ENCODE data around the gene ENHO. TPM values are rescaled to one million over a fixed set of nuclear protein-coding genes. Genes with fewer than 3 reads are reported as not detected.
"Not testable (repeated sequence)": the region's sequence is repeated elsewhere in the genome, so short reads cannot be mapped to it uniquely, and the experiment has no call there.

Gene ENHO
- total and polyA plus RNA-seq, 7 donors = 0.20 to 1.2 (median 0.37) TPM; not detected in 1

- intact Hi-C loops (cut with DNase I) = no loop called here
- WGBS, 3 donors = 84 to 92% (median 88%) methylated on average over 6 of the region's 6 CpGs
Observed at GRCh38 chr9:34545497-34545896, 22.7 kb upstream of the ENHO start.

GRCh38 chr9:34544035-34544434, 21.2 kb upstream of the ENHO start:
- no peaks in the 10 kb centered on the region for H3K36me3 ChIP-seq (ENCODE audit: insufficient read depth in 1 of 2, low read depth in 1 of 2)
- DNase-seq = no peak
- 61 to 68% (median 65%) methylated on average over 5 of the region's 5 CpGs for WGBS, 3 donors
- intact Hi-C loops (cut with DNase I) = no loop called here
- no peaks in the 10 kb centered on the region for H3K9me3 ChIP-seq
- no peak overlapping the region for H3K27ac ChIP-seq
- H3K4me1 ChIP-seq = no peaks in the 10 kb centered on the region
- no peak for TF ChIP-seq CTCF (IDR thresholded peaks at IDR 0.05)
- H3K27me3 ChIP-seq (ENCODE audit: insufficient read depth in 3 of 3, low read length in 2 of 3) = peaks cover 0 to 4% (median 0%) of the 10 kb centered on the region in 3 donors
- H3K4me3 ChIP-seq = no peak overlapping the region
- ATAC-seq = no peak

More at GRCh38 chr9:34545497-34545896, 22.7 kb upstream of the ENHO start:
- Histone ChIP-seq H3K27ac (no peak overlapping the region), H3K9me3 (no peaks in the 10 kb centered on the region), H3K4me3 (no peak overlapping the region), H3K4me1 (no peaks in the 10 kb centered on the region), H3K27me3 (ENCODE audit: insufficient read depth in 3 of 3, low read length in 2 of 3) (peaks cover 0 to 4% (median 0%) of the 10 kb centered on the region in 3 donors), H3K36me3 (ENCODE audit: insufficient read depth in 1 of 2, low read depth in 1 of 2) (no peaks in the 10 kb centered on the region)
- ATAC-seq = no peak
- no peak for DNase-seq
- no peak for TF ChIP-seq CTCF (IDR thresholded peaks at IDR 0.05)

- intact Hi-C loops (cut with DNase I) = no loop called here
- peaks cover 0 to 4% (median 0%) of the 10 kb centered on the region in 3 donors for H3K27me3 ChIP-seq (ENCODE audit: insufficient read depth in 3 of 3, low read length in 2 of 3)
- WGBS, 3 donors = 71 to 75% (median 75%) methylated on average over 7 of the region's 7 CpGs
- DNase-seq (peak in 1 of 2 donors; percentile 25), ATAC-seq (no peak)
- H3K36me3 ChIP-seq (ENCODE audit: insufficient read depth in 1 of 2, low read depth in 1 of 2) = no peaks in the 10 kb centered on the region
- no peak overlapping the region for H3K27ac ChIP-seq
- H3K4me1 ChIP-seq = no peaks in the 10 kb centered on the region
- no peak for TF ChIP-seq CTCF (IDR thresholded peaks at IDR 0.05)
- H3K9me3 ChIP-seq = no peaks in the 10 kb centered on the region
- no peak overlapping the region for H3K4me3 ChIP-seq
Observed at GRCh38 chr9:34541540-34541939, 18.8 kb upstream of the ENHO start.

- Histone ChIP-seq H3K4me3 (no peak overlapping the region), H3K27me3 (ENCODE audit: insufficient read depth in 3 of 3, low read length in 2 of 3) (peaks cover 0 to 4% (median 0%) of the 10 kb centered on the region in 3 donors), H3K27ac (no peak overlapping the region), H3K9me3 (no peaks in the 10 kb centered on the region), H3K36me3 (ENCODE audit: insufficient read depth in 1 of 2, low read depth in 1 of 2) (no peaks in the 10 kb centered on the region), H3K4me1 (no peaks in the 10 kb centered on the region)
- no peak for TF ChIP-seq CTCF (IDR thresholded peaks at IDR 0.05)
- no peak for DNase-seq
- intact Hi-C loops (cut with DNase I) = no loop called here
- 64 to 81% (median 80%) methylated on average over 2 of the region's 2 CpGs for WGBS, 3 donors
- no peak for ATAC-seq
Observed at GRCh38 chr9:34540827-34541226, 18.0 kb upstream of the ENHO start.

- WGBS, 3 donors = 40 to 56% (median 45%) methylated on average over 6 to 7 of the region's 7 CpGs
- Histone ChIP-seq H3K9me3 (no peaks in the 10 kb centered on the region), H3K27me3 (ENCODE audit: insufficient read depth in 3 of 3, low read length in 2 of 3) (peaks cover 0 to 14% (median 3%) of the 10 kb centered on the region in 3 donors), H3K4me3 (no peak overlapping the region), H3K4me1 (no peaks in the 10 kb centered on the region), H3K36me3 (ENCODE audit: insufficient read depth in 1 of 2, low read depth in 1 of 2) (no peaks in the 10 kb centered on the region), H3K27ac (no peak overlapping the region)
- intact Hi-C loops (cut with DNase I) = no loop called here
- DNase-seq (no peak), ATAC-seq (no peak)
- TF ChIP-seq CTCF (IDR thresholded peaks at IDR 0.05) = no peak
Observed at GRCh38 chr9:34536685-34537084, 13.9 kb upstream of the ENHO start.

GRCh38 chr9:34532041-34532440, 9.3 kb upstream of the ENHO start:
- H3K36me3 ChIP-seq (ENCODE audit: insufficient read depth in 1 of 2, low read depth in 1 of 2); intact Hi-C loops (cut with DNase I); DNase-seq; H3K4me3 ChIP-seq; H3K9me3 ChIP-seq; H3K27ac ChIP-seq; ATAC-seq; H3K4me1 ChIP-seq: not testable (repeated sequence)
- peaks cover 0 to 14% (median 3%) of the 10 kb centered on the region in 3 donors for H3K27me3 ChIP-seq (ENCODE audit: insufficient read depth in 3 of 3, low read length in 2 of 3)
- 85 to 93% (median 86%) methylated on average over 7 to 8 of the region's 8 CpGs for WGBS, 3 donors
